GM12874 (cell line): ENCODE results near the gene AARS2.

Source experiments
- CTCF ChIP-seq: IDR thresholded peaks from 2 replicates; pipeline ENCODE4 v1.5.1; 2011; ENCODE audit warnings: low read depth, mild to moderate bottlenecking, control low read depth, low read length, moderate library complexity; ENCODE audit not compliant: insufficient read depth

AARS2 gene

GRCh38 chr6:44255871-44256774 lies 57.0 kb downstream of the AARS2 start:
- TF ChIP-seq CTCF = no peak

- no peak for TF ChIP-seq CTCF
Measured at GRCh38 chr6:44255105-44255808, 57.9 kb downstream of the AARS2 start.

GRCh38 chr6:44254191-44255104 lies 58.7 kb downstream of the AARS2 start:
- TF ChIP-seq CTCF = no peak

GRCh38 chr6:44253307-44254101 lies 59.6 kb downstream of the AARS2 start:
- TF ChIP-seq CTCF = peak; percentile 61

- no peak for TF ChIP-seq CTCF
Measured at GRCh38 chr6:44251576-44252524, 61.3 kb downstream of the AARS2 start.

- TF ChIP-seq CTCF = no peak
Measured at GRCh38 chr6:44250718-44251123, 62.4 kb downstream of the AARS2 start.
